Prostate gland (tissue), 2 donors: ENCODE data around the gene FDPS.

Experiments
- POLR2A ChIP-seq: fragments of 450-650 bp; IDR thresholded peaks from one replicate; pipeline ENCODE4 v1.6.1; 2016; ENCODE audit warnings: antibody characterized with exemption, mild to moderate bottlenecking
- POLR2AphosphoS5 ChIP-seq: sonication (generic); formaldehyde crosslinking; IDR thresholded peaks from one replicate; pipeline ENCODE4 v1.6.1; 2017; ENCODE audit warnings: antibody characterized with exemption
- TF ChIP-seq, protein P1 (sequence below), 4 experiments: fragments of 200-600 bp in 2 of 4; fragments of 450-650 bp in 2 of 4; sonication (generic) in 2 of 4; IDR thresholded peaks; 1 replicate in 3 of 4; 2 replicates in 1 of 4; pipeline ENCODE4 v1.5.1; 2016 to 2019; ENCODE audit warnings: antibody characterized with exemption in 4 of 4, mild to moderate bottlenecking in 2 of 4, moderate library complexity in 2 of 4

DNA sequence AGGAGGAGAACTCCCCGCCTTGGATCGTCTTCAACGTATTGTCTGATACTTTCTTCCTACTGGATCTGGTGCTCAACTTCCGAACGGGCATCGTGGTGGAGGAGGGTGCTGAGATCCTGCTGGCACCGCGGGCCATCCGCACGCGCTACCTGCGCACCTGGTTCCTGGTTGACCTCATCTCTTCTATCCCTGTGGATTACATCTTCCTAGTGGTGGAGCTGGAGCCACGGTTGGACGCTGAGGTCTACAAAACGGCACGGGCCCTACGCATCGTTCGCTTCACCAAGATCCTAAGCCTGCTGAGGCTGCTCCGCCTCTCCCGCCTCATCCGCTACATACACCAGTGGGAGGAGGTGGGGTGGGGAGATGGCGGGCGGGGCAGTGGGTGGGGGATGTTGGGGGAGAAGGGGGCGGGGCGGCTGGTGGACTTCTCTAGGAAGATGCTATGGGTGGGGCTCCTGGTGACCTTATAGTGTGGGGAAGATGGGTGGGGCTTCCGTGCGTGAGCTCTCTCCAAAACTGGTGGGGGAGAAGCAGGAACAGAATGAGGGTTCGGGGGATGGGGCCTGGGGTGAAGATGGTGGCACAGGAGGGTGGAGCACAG is 26.1 kb upstream of the FDPS start:
- TF ChIP-seq, protein P1, sequence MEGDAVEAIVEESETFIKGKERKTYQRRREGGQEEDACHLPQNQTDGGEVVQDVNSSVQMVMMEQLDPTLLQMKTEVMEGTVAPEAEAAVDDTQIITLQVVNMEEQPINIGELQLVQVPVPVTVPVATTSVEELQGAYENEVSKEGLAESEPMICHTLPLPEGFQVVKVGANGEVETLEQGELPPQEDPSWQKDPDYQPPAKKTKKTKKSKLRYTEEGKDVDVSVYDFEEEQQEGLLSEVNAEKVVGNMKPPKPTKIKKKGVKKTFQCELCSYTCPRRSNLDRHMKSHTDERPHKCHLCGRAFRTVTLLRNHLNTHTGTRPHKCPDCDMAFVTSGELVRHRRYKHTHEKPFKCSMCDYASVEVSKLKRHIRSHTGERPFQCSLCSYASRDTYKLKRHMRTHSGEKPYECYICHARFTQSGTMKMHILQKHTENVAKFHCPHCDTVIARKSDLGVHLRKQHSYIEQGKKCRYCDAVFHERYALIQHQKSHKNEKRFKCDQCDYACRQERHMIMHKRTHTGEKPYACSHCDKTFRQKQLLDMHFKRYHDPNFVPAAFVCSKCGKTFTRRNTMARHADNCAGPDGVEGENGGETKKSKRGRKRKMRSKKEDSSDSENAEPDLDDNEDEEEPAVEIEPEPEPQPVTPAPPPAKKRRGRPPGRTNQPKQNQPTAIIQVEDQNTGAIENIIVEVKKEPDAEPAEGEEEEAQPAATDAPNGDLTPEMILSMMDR (IDR thresholded peaks at IDR 0.05), result no peak
- TF ChIP-seq POLR2AphosphoS5, result no peak
- TF ChIP-seq POLR2A, result no peak
